Choroid plexus epithelial cell (primary cell): ENCODE results near the gene AHDC1.

Source experiments
- DNase-seq: peaks from one replicate; pipeline ENCODE4 v3.0.0-alpha.2; 2010; ENCODE audit warnings: low read depth
- H3K4me3 ChIP-seq: 2 replicates; pipeline ENCODE4 v1.5.1; 2011; ENCODE audit warnings: low read depth, mild to moderate bottlenecking, control low read depth, low read length, moderate library complexity
- CTCF ChIP-seq: conservative IDR thresholded peaks from 2 replicates; pipeline ENCODE4 v1.5.1; 2011; ENCODE audit warnings: low read depth, mild to moderate bottlenecking, control low read depth, inconsistent platforms, low read length, moderate library complexity

Gene AHDC1

GRCh38 chr1:27569506-27570291, 34.2 kb downstream of the AHDC1 start:
- TF ChIP-seq CTCF, result no peak
- no peak for DNase-seq
- no peak overlapping the region for H3K4me3 ChIP-seq

- no peak for DNase-seq
- H3K4me3 ChIP-seq, result no peak overlapping the region
- no peak for TF ChIP-seq CTCF
Measured at GRCh38 chr1:27569088-27569460, 34.9 kb downstream of the AHDC1 start.

- peak overlapping the region; percentile 29 for H3K4me3 ChIP-seq
- peak; percentile 93 for DNase-seq
- TF ChIP-seq CTCF, result peak; percentile 38
Measured at GRCh38 chr1:27568300-27569087, 35.5 kb downstream of the AHDC1 start.

GRCh38 chr1:27567971-27568299, 36.0 kb downstream of the AHDC1 start:
- H3K4me3 ChIP-seq, result no peak overlapping the region
- no peak for TF ChIP-seq CTCF
- DNase-seq, result no peak

GRCh38 chr1:27567146-27567526, 36.8 kb downstream of the AHDC1 start:
- no peak for DNase-seq
- TF ChIP-seq CTCF, result no peak

GRCh38 chr1:27566462-27567145, 37.3 kb downstream of the AHDC1 start:
- H3K4me3 ChIP-seq, result no peak overlapping the region
- TF ChIP-seq CTCF, result no peak
- no peak for DNase-seq

More at GRCh38 chr1:27567146-27567526, 36.8 kb downstream of the AHDC1 start:
- H3K4me3 ChIP-seq, result no peak overlapping the region
